GM10248 (cell line): Measurements from ENCODE around the gene P4HA2.

Experiments
- CTCF ChIA-PET: fragments of 300-600 bp; sonication (Branson Sonifier 250); formaldehyde crosslinking; extraction: SDS; loops from one replicate; lab custom pipeline; 2021; ENCODE audit warnings: antibody characterized with exemption; lab: Yijun Ruan, JAX
- POLR2A ChIA-PET: fragments of 350-650 bp; sonication (Branson Sonifier 250); formaldehyde crosslinking; extraction: SDS; loops from one replicate; lab custom pipeline; 2020; ENCODE audit warnings: antibody characterized with exemption; lab: Yijun Ruan, JAX
- DNase-seq: peaks from one replicate; pipeline ENCODE4 v3.0.0; 2012; ENCODE audit errors: extremely low spot score
- TF ChIP-seq, protein P1 (sequence below): IDR thresholded peaks from 2 replicates; pipeline ENCODE4 v1.5.1; 2012; ENCODE audit warnings: mild to moderate bottlenecking, low read depth; ENCODE audit errors: extremely low read depth, missing control alignments, control extremely low read depth

The P4HA2 gene

DNA sequence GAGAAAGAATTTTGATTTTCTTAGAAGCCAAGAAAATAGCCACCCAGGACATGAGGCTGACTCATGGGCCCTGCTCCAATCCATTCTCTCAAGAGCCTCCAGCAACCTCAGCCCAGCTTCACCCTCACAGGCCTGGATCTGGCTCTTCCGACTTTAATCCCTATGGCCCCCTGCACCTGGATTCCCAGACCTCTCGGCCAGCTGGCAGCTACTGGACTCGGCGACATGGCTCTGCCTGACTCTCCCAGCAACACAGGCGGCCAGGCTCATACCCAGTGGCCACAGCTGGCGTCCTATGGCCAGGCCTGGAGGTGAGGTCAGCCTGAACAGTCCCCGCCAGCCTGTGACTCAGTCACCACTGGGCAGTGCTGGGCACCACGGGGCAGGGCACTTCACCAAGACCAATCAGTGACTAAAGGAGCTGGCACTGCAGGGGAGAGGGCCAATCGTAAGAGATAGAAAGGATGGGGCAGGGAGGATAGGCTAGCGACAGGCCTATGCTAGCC lies 23.6 kb upstream of the P4HA2 start:
- ChIA-PET POLR2A (no interaction called here), CTCF (interaction anchor here (0.8 to 9.0 kb wide), 10 partner anchors 9 to 186 kb away, joined by 3 to 104 read pairs (median 3); no protein-coding TSS in a partner anchor)
- no peak for DNase-seq

DNA sequence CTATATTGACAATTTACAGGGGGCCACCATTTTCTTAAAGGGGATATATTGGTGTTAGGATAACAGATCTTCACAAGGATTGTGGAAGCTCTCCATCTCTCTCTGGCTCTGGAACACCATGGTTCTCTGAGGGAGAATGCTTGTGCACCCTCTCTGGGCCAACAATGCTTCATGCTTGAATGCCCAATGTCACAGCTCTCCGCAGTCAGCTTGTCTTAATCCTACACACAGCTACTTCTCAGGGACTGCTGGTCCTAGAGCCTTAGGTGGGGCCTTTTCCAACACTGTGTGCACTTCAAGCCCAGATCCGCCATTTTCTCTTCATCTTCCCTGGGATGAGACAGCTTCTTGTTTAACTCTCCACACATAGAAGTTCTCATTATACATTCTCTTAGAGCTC lies 22.9 kb upstream of the P4HA2 start:
- ChIA-PET CTCF (interaction anchor here (0.8 to 9.0 kb wide), 10 partner anchors 10 to 185 kb away, joined by 3 to 104 read pairs (median 3); no protein-coding TSS in a partner anchor), POLR2A (no interaction called here)
- TF ChIP-seq, protein P1, sequence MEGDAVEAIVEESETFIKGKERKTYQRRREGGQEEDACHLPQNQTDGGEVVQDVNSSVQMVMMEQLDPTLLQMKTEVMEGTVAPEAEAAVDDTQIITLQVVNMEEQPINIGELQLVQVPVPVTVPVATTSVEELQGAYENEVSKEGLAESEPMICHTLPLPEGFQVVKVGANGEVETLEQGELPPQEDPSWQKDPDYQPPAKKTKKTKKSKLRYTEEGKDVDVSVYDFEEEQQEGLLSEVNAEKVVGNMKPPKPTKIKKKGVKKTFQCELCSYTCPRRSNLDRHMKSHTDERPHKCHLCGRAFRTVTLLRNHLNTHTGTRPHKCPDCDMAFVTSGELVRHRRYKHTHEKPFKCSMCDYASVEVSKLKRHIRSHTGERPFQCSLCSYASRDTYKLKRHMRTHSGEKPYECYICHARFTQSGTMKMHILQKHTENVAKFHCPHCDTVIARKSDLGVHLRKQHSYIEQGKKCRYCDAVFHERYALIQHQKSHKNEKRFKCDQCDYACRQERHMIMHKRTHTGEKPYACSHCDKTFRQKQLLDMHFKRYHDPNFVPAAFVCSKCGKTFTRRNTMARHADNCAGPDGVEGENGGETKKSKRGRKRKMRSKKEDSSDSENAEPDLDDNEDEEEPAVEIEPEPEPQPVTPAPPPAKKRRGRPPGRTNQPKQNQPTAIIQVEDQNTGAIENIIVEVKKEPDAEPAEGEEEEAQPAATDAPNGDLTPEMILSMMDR = no peak
- no peak for DNase-seq

More for the DNA sequence above, 23.6 kb upstream of the P4HA2 start:
- TF ChIP-seq, protein P1 = no peak

DNA sequence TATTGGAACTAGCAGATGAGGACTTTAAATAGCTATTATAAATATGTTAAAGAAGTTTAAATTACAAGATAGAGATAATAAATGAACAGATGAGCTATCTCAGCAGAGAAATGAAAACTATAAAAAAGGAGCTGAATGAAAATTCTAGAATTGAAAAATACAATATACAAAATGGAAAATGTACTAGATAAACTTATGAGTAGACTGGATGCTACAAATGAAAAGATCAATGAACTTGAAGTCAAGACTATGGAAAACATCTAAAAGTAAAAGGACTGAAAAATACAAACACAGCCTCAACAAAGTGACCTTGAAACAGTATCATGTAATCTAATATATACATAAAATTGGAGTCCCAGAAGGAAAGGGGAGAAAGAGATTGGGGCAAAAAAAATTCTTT lies 19.2 kb upstream of the P4HA2 start:
- TF ChIP-seq, protein P1 = no peak
- ChIA-PET POLR2A (no interaction called here), CTCF (interaction anchor here (1.4 to 3.4 kb wide), 5 partner anchors 8 to 26 kb away, joined by 3 to 31 read pairs (median 7); partner anchors contain the start of gene PDLIM4)
- DNase-seq = no peak

DNA sequence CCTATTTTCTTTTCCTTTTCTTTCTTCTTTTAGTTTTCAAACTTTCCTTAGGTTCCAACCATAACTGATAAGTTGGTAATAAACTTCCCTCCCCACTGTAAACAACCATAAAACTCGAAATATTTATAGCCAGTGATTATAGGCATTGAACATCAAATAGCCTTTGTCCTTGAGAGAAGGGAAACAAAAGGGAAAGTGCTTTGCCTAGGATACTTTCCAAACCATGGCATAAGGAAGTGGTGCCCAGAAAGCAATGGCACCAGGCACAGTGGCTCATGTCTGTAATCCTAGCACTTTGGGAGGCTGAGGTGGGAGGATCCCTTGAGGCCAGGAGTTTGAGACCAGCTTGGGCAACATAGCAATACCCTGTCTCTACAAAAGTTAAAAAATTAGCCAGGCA lies 17.9 kb upstream of the P4HA2 start:
- TF ChIP-seq, protein P1 = no peak
- no peak for DNase-seq
- POLR2A ChIA-PET = interaction anchor here (0.7 kb wide), 1 partner anchor 7 kb away, joined by 3 read pairs; no protein-coding TSS in a partner anchor
- CTCF ChIA-PET = interaction anchor here (2.1 to 2.3 kb wide), 2 partner anchors 9 to 10 kb away, joined by 4 to 8 read pairs; no protein-coding TSS in a partner anchor

DNA sequence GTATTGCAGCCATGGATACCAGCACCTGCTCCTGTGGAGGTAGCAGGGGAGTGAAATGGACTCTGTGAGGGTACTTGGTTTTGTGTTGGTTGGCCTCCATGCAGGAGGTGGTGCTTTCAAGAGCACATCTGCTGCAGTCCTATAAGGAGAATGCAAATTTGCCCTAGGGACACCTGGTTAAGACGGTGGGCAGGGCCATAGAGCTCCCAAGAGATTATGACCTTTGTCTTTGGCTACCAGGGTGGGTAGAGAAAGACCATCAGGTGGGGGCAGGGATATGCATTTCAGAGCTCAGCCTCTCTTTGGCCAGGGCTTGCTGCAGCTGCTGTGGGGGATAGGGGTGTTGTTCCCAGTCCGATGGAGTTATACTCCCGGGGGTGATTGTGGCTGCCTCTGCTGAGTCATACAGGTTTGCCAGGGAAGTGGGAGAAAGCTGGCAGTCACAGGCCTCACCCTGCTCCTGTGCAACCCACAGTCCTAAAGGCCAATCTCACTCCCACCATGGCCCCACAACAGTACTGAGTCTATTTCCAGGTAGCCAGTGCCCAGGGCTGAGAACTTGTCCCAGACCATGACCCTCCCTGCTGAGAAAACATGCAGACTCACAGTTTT lies 15.8 kb upstream of the P4HA2 start:
- no peak for DNase-seq
- ChIA-PET CTCF (interaction anchor here (0.8 to 1.6 kb wide), 4 partner anchors 8 to 178 kb away, joined by 3 to 5 read pairs (median 3); partner anchors contain the start of gene P4HA2), POLR2A (no interaction called here)
- TF ChIP-seq, protein P1 = no peak

DNA sequence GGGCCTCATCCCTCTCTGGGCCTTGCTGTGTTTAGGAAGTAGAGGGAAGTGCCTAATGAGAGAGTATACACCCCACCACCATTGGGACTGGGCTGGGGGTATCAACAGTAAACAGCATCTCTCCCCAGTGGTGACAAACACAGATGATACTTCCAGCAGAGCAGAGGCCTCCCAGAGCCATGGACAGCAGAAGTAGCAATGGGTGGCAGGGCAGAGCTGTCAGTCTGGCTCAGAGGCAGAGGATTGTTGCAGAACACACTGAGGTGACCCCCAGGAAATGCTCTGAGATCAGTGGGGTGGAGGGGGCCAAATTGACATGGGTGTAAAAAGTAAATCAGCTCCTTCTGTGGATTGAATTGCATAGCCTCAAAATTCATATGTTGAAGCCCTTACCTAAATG lies 12.1 kb upstream of the P4HA2 start:
- POLR2A ChIA-PET = no interaction called here
- no peak for DNase-seq
- TF ChIP-seq, protein P1 = no peak
- CTCF ChIA-PET = interaction anchor here (1.5 to 7.8 kb wide), 11 partner anchors 8 to 260 kb away, joined by 4 to 124 read pairs (median 36); partner anchors contain the start of genes P4HA2, PDLIM4 and SLC22A4
